HG03196 (cell line): Measurements from ENCODE around the gene C18orf63.
A peak's percentile ranks its signal among the peaks of the same experiment; 100 is the strongest.
"Not testable (repeated sequence)": the region's sequence is repeated elsewhere in the genome, so short reads cannot be mapped to it uniquely, and the experiment has no call there.

ENCODE experiments used
- ATAC-seq: cut with Tn5 transposase; IDR thresholded peaks from one replicate; pipeline ENCODE4 v1.9.1; 2021; ENCODE audit not compliant: unreplicated experiment

The C18orf63 gene

DNA sequence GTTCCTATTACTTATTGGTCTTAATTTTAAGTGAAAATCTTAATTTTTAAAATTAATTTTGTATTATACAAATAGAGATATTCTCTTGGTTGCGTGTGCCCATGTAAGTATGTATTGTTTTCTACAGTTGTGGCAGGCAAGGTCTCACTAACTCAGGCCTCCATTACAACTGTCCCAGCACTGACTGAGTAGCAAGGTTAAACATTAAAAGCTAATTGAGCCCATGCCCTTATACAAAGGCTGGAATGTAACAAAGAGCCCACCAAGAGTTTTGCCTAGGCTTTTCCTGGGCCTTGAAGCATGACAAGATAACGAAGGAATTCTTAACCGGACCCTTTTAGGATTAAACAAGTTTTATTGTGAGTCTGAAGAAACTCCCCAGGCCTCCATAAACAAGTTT lies 11.2 kb downstream of the C18orf63 start:
- not testable (repeated sequence) for ATAC-seq

- ATAC-seq = no peak
Measured at GRCh38 chr18:74328206-74328605, 12.6 kb downstream of the C18orf63 start.

- no peak for ATAC-seq
Measured at GRCh38 chr18:74329688-74330205, 14.1 kb downstream of the C18orf63 start.

GRCh38 chr18:74331404-74331803 lies 15.8 kb downstream of the C18orf63 start:
- no peak for ATAC-seq

DNA sequence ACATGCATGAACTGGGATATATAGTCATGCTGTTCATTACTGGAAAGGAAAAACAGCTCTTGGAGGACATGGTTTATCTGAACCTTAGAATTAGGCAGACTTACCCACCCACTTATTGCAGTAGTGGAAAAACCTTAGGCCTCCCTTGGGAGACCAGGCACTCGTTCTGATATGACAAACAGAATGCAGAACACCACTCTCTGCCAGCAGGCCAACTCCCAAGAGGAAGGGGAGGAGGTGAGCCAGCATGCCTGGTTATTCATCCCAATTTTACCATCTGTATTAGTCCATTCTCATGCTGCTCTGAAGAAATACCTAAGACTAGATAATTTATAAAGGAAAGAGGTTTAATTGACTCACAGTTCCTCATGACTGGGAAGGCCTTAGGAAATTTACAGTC lies 17.5 kb downstream of the C18orf63 start:
- ATAC-seq = no peak

- peak; percentile 54 for ATAC-seq
Measured at GRCh38 chr18:74334242-74334893, 18.7 kb downstream of the C18orf63 start.

DNA sequence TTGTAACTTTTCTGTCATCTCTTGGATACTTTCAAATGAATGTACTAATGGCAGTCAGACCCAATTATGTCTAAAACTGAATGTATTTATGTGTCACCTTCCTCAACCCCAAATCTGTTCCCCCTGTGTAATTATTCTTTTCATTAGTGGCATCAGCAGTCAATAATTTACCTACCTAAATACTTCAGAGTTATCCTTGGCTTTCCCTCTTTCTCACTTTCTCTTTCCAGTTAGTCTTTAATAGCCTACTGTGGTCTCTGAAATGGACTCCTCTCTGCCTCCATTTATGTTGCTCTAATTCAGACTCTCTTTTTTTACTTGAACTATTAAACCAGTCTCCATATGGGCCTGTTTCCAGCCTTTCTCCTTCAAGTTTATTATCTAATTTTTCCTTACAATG lies 21.0 kb downstream of the C18orf63 start:
- ATAC-seq = no peak

DNA sequence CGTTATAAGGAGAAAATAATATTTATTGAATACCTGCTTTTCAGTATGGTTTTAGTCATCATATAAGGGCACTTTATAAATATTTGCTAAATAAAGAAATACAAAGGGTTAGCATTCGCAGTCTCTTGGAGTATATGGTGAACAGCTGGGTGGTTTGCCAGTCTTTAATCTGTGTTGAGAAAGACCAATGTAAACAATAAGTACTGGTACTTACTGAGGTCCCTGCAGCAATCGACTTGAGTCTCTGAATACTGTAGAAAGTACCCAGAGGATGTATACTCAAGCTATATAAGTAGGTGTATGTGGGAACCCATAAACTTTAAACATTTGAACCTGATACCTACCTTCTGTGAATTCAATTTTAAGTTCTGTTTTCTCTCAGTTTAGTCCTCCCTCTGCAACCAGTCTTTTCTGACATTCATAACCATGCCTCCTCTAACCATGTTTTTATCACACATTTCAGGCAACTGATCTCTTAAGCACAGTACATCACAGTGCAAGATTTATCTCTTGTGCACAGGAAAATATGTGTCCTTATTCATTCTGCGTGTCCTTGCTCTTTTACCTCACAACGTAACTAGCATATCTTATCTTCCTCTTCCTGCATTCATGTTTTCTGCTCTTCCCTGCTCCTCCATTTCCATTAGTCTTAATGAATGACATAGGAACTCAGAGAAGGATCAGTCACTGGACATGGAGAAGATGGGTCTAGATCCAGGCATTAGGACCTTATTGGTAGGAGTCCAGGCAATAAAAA lies 21.7 kb downstream of the C18orf63 start:
- ATAC-seq = no peak

DNA sequence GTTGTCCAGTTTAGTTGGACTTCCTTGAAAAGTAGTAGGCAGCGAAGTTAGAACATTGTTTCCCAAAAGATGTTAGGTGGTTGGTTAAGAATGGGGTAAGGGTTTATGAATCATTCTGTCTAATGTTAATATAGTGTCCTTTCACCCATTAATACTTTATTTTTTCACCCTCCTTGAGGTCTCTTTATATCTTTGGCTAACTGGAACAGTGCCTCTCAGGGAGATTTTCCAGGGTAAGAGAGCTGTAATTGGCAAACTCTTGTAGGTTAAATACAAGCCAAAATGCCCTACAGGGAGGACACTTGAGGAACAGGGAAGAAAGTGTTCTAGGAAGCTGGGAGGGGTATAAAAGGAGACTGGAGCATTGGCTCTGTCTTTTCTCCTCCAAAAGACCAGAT lies 22.3 kb downstream of the C18orf63 start:
- ATAC-seq = no peak

DNA sequence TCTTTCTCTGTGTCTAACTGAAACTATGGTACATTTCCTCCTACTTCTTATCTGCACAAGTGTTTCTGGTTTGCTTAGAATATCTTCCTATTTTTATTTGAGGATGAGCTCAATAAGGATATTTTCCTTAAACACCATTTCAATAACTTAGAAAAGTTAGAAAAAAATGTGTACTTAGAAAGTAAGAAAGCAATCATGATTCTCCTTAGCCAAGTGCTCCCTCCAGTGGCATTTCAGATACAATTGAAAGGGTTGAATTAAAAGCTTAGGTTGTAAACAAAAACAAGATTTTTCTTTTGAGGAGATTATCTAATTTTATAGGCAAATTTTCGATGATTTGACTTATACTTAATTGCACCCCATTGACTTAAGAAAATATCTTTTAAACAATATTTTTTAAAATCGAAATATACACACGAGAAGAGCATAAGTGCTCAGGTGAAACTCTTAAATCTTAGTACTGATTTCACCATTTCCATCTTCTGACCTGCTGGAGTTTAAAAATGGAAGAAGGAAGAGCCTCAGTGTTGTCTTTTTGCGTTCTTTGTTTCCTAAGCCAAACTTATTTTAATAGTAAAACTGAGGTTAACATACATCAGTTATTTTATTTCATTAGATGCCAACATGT lies 26.9 kb downstream of the C18orf63 start:
- ATAC-seq = no peak

- no peak for ATAC-seq
Measured at GRCh38 chr18:74346206-74346605, 30.6 kb downstream of the C18orf63 start.

GRCh38 chr18:74348581-74348980 lies 32.9 kb downstream of the C18orf63 start:
- no peak for ATAC-seq

- no peak for ATAC-seq
Measured at GRCh38 chr18:74351354-74351753, 35.7 kb downstream of the C18orf63 start.

- peak; percentile 49 for ATAC-seq
Measured at GRCh38 chr18:74353169-74353775, 37.6 kb downstream of the C18orf63 start.

GRCh38 chr18:74356959-74357358 lies 41.3 kb downstream of the C18orf63 start:
- peak; percentile 45 for ATAC-seq

- no peak for ATAC-seq
Measured at GRCh38 chr18:74360852-74361655, 45.4 kb downstream of the C18orf63 start.

- no peak for ATAC-seq
Measured at GRCh38 chr18:74367905-74368304, 52.3 kb downstream of the C18orf63 start.

GRCh38 chr18:74368901-74369705 lies 53.5 kb downstream of the C18orf63 start:
- no peak for ATAC-seq

GRCh38 chr18:74370115-74370514 lies 54.5 kb downstream of the C18orf63 start:
- ATAC-seq = no peak

DNA sequence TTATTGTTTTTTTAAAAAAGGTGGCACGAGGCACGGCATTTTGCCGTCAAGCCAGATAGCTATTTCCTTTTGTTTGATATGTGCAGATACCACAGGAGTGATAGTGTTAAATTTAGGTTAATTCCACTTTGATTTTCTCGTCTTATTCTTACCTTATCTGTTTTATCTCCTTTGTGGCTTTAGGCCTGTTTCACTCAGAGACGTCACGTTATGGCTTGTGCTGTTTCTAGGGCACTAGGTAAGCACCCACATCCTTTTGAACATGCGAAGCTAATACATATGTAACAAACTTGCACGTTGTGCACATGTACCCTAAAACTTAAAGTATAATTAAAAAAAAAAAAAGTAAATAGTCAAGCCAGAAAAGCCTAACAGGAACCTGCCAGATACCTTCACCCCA lies 57.8 kb downstream of the C18orf63 start:
- no peak for ATAC-seq
